Activated CD8-positive, alpha-beta memory T cell treated with anti-CD3 and anti-CD28 coated beads, Interleukin-2, amount 50 U/mL, for 4 hours (primary cell): ENCODE results near the gene RFX3.

Experiments used
- DNase-seq: peaks from one replicate; pipeline ENCODE4 v3.0.0-alpha.2; 2020

Gene RFX3

DNA sequence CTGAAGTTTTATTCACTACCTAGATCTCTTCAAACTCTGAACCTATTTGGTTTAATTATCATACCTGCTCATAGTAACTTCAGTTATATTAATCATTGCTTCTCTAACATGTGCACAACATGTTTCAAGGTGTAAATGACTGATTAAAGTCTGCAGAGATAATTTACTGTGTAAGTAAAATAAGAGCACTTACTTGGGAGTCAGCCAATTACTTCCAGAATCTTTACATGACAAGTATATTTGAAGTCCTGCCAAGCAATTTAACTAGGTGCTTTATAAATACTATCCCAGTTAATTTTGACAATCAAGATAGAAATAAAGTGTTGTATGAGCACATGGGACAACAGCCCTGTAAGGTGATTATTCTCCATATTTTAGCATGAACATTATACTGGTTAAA, 109.9 kb downstream of the RFX3 start:
- no peak for DNase-seq

- no peak for DNase-seq
These were observed 111.8 kb downstream of the RFX3 start for GRCh38 chr9:3413984-3414383.

GRCh38 chr9:3410461-3410860, 115.3 kb downstream of the RFX3 start:
- DNase-seq: no peak

- no peak for DNase-seq
These were observed 116.3 kb downstream of the RFX3 start for GRCh38 chr9:3409453-3409852.

DNA sequence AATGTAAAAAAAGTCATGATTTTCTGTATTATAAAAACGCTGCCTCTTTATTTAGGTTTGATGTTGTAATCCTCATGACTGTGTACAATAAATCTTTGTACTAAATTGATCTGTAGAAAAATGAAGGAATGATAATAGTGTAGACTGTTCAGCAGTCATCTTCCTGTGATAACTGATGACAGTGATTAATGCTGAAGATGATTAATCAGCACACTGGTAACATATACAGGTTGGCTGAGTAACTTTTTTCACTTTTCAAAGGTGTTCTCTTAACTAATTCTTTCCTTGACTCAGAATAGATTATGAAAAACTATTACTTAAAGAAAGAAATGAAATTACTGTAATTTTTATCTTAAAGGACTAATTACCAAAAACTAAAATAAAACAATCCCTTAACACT, 122.5 kb downstream of the RFX3 start:
- no peak for DNase-seq

DNA sequence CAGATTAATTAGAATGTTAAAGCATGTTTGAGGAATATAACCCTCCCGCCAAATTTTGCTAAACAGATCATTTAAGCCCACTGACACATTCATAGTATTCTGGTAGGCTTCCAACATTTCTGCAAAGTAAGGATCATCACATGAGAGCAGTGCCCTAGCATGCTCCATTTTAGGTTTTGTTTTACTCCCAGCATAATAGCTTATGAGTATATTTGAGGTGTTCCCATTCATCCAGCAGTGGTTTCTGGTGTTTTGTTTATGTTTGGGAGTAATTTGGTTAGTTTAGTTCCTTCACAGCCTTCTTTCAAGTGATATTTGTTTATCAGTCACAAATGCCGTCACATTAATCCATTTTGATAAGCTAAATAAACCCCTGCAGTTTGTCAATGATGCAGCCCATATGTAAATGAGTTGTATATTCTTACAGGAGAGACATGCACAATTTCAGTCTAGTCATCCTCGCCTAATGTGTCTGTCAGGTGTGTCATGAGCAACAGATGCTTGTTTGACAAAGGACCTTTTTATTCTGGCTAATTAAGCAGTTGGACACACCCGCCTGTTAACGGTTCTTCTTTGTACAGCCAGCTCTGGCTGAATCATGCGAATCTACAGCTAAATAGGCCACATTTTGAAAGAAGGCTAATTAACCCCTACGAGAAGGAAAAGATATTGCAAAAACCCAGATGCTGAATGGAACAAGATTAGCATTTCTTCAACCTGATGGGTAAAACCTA, 124.4 kb downstream of the RFX3 start:
- no peak for DNase-seq

DNA sequence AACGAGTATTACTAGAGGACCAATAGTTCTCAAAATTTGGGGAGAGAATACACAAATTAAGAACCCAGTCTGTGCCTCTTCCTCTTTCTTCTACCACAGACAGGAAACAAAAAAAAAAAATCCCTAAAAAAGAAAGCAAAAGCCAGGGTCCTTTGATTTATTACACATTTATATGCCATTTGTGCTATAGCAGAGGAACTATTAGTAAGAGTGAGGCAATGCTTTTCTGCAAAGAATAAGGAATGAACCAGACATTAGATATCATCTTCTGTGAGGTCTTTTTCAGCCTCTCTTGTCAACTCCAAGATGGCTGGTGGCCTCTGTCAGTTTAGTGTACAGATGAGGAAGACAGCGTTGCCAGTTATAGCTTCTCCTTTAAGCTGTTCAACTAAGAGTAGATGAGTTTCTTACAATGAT, 127.6 kb downstream of the RFX3 start:
- no peak for DNase-seq

DNA sequence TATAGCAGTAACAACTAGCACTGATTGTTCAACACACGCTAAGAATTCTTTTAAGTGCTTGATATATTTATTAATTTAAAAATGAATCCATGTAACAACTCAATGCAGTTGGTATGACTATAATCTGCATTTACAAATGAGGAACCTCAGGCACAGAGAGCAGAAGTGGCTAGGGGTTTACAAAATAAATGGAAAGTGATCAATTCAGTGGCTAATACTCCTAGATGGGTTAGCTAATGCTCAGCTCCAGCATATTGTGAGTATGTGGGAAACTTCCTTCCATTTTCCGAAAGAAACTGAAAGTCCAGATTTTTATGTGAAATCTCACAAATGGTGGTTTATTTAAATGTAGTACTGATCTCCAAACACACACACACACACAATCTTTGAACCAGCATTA, 128.0 kb downstream of the RFX3 start:
- DNase-seq: no peak

GRCh38 chr9:3391414-3391813, 134.4 kb downstream of the RFX3 start:
- no peak for DNase-seq

DNA sequence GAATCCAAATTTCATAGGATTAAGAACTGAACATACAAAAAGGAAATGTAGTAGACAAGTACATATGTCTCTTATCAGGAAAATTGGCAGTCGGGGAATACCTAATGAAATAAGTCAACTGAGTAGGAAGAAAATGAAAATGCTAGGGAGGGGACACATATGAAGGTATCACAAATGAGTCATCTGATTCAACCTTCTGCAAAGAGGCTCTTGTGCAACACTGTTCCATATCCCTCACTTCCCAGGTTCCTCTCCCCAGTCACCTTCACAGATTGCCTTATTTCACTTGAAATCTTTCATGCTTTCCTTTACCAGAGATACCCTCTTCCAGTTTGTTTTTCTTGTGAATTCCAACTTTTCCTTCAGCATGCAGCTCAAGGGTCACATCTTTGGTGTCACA, 139.0 kb downstream of the RFX3 start:
- no peak for DNase-seq

DNA sequence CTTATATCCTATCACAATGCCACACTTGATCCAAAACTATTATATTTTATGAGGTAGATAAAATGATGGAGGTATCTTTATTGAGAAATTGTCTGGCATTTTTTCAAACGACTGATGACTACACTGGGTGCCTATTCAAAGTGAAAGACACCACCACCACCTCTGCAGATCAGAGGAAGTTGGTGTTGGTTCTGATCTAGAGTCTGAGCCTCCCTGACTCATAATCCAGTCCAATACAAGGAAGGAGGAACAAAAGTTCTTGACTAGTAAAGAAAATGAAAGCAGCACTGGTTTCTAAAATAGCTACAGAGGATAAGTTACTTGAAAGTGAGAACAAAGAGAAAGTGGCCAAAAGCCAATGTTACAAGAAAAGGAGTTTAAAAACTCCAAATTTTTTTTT, 139.9 kb downstream of the RFX3 start:
- DNase-seq: no peak

DNA sequence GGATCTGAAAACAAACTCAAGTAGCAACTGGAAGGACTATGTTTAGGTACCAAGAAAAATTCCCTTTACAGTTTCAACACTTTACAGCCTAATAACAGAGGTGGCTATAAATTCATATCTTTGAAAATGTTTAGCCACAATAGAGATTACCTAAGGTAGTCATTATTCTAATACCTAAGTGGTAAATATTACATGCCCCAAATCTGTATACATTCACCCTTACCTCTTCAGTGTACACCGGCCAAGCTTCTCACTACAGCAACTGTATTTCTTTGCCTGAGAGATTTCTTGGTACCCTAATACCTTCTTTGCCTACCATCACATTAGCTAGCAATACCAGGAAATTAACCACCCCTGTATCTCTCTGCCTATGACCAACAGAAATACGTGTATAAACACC, 154.0 kb downstream of the RFX3 start:
- no peak for DNase-seq

GRCh38 chr9:3370715-3371114, 155.1 kb downstream of the RFX3 start:
- DNase-seq: no peak

DNA sequence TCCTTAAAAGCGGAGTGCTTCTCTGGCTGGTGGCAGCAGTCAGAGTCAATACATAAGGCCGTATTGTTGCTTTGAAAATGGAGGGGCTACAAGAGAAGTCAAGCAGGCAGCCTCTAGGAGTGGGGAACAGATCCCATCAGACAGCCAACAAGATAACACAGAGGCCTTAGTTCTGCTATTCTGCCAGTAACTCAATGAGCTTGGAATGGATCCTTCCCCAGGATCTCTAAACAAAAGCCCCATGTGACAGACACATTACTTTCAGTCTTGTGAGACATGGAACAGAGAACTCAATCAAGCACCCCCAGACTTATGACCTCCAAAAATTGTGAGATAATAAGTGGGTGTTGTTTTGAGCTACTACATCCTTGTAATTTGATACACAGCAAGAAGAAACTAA, 158.6 kb downstream of the RFX3 start:
- no peak for DNase-seq

DNA sequence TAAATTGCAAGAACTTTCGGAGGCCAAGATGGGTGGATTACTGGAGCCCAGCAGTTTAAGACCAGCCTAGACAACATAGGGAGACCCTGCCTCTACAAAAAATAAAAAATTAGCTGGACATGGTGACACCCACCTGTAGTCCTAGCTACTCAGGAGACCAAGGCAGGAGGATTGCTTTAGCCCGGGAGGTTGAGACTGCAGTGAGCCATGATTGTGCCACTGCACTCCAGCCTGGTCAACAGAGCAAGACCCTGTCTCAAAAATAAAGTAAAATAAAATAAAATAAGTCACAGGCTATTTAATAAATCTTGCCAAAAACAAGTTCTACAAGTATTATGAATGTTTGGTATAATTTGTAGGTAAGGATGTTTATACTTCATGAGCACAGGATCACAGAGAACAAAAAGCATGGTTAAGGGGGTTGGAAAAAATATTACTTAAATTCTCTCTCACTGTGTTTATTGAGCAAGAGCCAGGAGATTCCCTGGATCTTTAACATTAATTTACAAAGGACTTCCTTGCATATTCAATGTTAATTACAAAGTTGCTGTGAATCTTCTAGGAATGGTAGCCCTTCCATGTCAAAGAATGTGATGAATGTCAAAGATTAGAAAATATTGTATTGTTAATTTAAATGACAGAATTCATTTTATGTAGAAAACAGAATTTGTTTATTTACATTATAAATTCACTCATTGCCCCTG, 164.0 kb downstream of the RFX3 start:
- DNase-seq: no peak

GRCh38 chr9:3361116-3361515, 164.7 kb downstream of the RFX3 start:
- no peak for DNase-seq

GRCh38 chr9:3360245-3360644, 165.6 kb downstream of the RFX3 start:
- no peak for DNase-seq

DNA sequence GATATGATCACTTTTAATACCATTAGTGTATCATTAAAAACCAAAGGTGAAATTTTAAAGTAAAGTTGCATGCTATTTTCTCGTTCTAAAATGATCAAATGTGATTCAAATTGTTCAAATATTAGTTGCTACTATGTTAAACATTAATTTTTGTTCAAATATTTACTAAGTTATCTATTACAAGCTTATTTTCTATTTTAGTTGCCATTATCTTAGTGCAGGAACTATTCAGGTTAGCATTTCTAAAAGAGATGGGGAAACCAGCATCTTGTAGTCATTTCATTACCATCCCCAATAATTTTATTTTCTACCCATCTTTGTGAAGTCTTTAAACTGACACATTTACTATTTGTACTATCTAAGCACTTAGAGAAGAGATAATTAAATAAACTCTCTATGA, 166.0 kb downstream of the RFX3 start:
- no peak for DNase-seq

DNA sequence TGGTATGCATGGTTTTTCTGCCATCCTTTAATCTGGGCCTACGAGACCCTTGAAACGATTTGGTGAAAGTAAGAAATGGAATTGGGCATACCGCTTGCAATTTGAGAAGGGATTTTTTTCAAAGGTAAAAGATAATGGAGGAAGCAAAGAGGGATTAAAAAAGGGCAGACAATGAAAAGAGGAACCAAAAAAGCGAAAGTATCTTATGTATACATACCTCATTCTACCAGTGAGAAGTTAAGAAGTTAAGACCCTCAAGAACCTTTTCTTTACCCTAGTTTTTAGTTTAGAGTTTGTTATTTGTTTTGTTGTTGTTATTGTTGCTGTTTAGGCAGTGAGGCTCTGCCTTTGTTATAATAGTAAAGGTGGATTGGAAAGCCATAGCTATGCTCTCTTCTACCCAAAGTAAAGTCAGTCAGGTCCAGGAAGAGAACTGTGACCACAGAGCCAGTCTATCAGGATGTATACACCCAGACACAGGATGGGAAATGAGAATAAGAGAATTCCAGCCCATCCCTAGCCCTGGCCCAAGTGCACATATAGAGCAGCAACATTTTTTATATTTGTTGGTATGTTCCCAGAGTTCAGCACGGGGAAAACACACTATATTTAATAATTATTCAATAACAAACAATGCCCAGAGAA, 166.6 kb downstream of the RFX3 start:
- DNase-seq: no peak

- DNase-seq: no peak
These were observed 177.6 kb downstream of the RFX3 start for GRCh38 chr9:3348169-3348568.

GRCh38 chr9:3346549-3346948, 179.3 kb downstream of the RFX3 start:
- DNase-seq: no peak

DNA sequence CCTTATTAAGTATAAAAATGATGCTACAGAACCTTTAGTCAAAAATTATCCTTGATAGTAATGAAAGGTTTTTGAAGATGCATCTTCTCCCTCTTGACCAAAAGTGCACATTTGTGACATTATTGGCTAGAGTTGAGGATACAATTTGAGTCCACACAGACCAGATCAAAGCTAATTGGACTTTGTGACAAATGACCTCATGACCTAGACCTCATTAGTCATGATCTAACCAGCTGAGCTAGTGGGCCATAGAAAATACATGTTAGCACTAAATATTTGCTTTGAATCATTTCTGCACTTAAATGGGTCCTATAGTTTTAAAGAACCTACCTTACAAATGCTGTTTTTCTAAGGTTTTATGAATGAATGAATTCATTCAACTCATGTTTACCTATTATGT, 182.1 kb downstream of the RFX3 start:
- no peak for DNase-seq

DNA sequence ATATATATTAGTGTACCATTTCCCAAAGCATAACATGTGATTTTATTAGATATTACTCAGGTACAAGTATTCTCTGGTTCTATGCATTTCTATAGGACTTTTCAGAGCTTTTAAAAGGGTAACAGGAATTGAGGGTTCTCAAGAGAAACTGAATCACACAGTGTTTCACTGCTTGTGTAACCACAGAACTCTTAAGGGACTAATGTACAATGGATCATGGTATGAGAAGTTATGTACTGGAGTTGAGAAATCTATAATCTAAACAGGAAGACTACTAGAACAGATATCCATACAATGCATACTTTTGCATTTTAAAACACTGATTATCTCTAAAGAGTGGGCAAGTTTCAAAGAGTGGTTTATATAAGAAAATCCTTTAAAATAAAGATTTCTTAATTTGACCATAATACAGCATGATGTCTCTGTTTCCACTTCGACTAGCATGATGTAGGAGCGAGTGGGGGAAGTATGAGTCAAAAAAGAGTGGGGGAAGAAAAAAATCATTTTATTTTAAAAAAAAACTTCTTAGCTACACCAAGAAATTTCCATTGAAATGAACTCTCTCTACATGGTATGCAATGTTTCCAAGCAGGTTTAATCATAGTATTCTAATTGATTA, 183.5 kb downstream of the RFX3 start:
- DNase-seq: no peak
